Measurements from ENCODE around the gene ACOT7.

The ACOT7 gene

GRCh38 chr1:6281511-6282402, 111.8 kb downstream of the ACOT7 start:
- Mint-ChIP-seq H3K9me3 (no peaks in the 10 kb centered on the region), H3K4me3 (no peak overlapping the region), H3K36me3 (peaks cover under 1 to 6% of the 10 kb centered on the region in 2 donors), H3K27me3 (no peaks in the 10 kb centered on the region), H3K27ac (no peak overlapping the region), H3K4me1 (peaks cover 0 to 1% of the 10 kb centered on the region in 2 donors)
- ATAC-seq (replicated peaks) (no peak), DNase-seq (no peak)

DNA sequence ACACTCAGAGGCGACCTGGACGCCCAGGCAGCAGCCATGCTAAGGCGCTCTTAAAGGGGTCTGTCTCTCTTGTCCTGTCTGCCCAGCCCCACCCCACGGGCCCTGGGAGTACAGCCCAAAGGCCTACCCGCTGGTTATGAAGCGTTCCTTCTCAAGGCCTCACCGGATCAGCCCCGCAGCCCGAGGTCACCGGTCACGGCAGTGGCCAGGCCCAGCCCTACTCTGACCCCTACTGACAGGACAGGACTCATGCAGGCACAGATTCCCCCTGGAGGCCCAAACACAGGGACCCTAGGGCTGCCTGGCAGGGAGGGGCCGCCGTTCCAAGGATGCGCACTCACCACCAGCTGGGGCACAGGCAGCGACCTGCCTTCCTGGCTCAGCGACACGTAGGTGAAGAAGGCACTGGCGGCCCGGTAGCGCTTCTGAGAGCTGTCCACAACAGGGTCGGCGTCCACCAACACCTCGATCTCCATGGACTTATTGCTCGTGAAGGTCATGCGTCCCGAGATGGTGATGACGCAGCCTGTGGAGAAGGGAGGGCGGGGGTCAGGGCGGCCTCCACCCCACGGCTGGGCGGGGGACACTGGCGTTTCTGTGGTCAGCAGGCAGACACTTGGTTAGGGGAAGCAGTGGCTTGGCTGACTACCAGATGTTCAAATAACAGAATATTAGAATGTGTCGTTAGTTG, 112.7 kb downstream of the ACOT7 start:
- no peaks in the 10 kb centered on the region for H3K27me3 Mint-ChIP-seq
- no peaks in the 10 kb centered on the region for H3K9me3 Mint-ChIP-seq
- no peak overlapping the region for H3K4me3 Mint-ChIP-seq
- no peak overlapping the region for H3K27ac Mint-ChIP-seq
- peaks cover 0 to 6% of the 10 kb centered on the region in 2 donors for H3K36me3 Mint-ChIP-seq
- DNase-seq (no peak), ATAC-seq (replicated peaks) (no peak)
- peaks cover 0 to 1% of the 10 kb centered on the region in 2 donors for H3K4me1 Mint-ChIP-seq

- Mint-ChIP-seq H3K36me3 (peaks cover 0 to 6% of the 10 kb centered on the region in 2 donors), H3K27ac (no peak overlapping the region), H3K27me3 (no peaks in the 10 kb centered on the region), H3K4me3 (no peak overlapping the region), H3K4me1 (no peaks in the 10 kb centered on the region), H3K9me3 (no peaks in the 10 kb centered on the region)
- DNase-seq (no peak), ATAC-seq (replicated peaks) (no peak)
Observed at GRCh38 chr1:6279613-6280383, 113.8 kb downstream of the ACOT7 start.

- ATAC-seq (replicated peaks) (no peak), DNase-seq (no peak)
- H3K4me1 Mint-ChIP-seq: no peaks in the 10 kb centered on the region
- H3K9me3 Mint-ChIP-seq: no peaks in the 10 kb centered on the region
- H3K27me3 Mint-ChIP-seq: no peaks in the 10 kb centered on the region
- H3K36me3 Mint-ChIP-seq: peaks cover 0 to 6% of the 10 kb centered on the region in 2 donors
- H3K4me3 Mint-ChIP-seq: no peak overlapping the region
- no peak overlapping the region for H3K27ac Mint-ChIP-seq
Observed at GRCh38 chr1:6279066-6279465, 114.5 kb downstream of the ACOT7 start.

- Mint-ChIP-seq H3K9me3 (no peaks in the 10 kb centered on the region), H3K4me3 (no peak overlapping the region), H3K36me3 (peaks cover 0 to 6% of the 10 kb centered on the region in 2 donors), H3K4me1 (no peaks in the 10 kb centered on the region), H3K27ac (no peak overlapping the region), H3K27me3 (no peaks in the 10 kb centered on the region)
- DNase-seq (no peak), ATAC-seq (replicated peaks) (no peak)
Observed at GRCh38 chr1:6278263-6278662, 115.3 kb downstream of the ACOT7 start.

DNA sequence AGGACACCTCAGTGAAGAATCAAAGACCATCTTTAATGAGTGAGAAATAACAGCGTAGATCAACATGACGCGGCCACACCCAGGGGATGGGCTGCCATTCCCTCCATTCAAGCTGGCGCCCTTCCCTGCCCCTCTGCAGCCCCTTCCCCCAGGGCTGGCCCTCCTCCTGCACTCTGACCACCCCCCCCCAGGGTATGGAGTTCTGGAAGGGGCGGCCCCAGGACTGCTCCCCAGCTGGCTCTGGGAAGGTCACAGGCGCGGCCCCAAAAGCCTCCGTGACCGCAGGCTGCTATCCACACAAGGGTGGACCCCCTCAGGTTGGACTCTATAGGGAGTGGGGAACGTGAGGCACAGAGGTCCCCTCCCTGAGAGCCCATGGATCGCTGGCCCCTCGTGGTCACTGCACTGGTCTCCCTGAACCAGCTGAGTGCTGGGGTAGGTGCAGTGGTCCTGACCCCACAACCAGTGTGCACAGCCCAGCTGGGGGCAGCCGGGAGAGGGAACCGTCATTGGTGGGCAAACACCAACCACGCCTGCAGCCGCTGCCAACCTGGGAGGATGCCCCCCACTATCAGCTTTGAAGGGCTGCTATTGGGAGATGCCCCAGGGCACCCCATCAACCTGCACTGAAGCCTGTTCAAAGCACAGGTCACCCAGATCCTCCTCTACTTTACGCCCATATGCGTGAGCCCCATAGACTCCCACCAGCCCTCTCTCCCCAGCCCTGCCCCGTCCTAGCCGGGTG, 116.6 kb downstream of the ACOT7 start:
- H3K4me3 Mint-ChIP-seq: no peak overlapping the region
- no peaks in the 10 kb centered on the region for H3K4me1 Mint-ChIP-seq
- ATAC-seq (replicated peaks): no peak
- DNase-seq: no peak
- peaks cover 2 to 6% of the 10 kb centered on the region in 2 donors for H3K36me3 Mint-ChIP-seq
- no peaks in the 10 kb centered on the region for H3K9me3 Mint-ChIP-seq
- H3K27me3 Mint-ChIP-seq: no peaks in the 10 kb centered on the region
- H3K27ac Mint-ChIP-seq: no peak overlapping the region

DNA sequence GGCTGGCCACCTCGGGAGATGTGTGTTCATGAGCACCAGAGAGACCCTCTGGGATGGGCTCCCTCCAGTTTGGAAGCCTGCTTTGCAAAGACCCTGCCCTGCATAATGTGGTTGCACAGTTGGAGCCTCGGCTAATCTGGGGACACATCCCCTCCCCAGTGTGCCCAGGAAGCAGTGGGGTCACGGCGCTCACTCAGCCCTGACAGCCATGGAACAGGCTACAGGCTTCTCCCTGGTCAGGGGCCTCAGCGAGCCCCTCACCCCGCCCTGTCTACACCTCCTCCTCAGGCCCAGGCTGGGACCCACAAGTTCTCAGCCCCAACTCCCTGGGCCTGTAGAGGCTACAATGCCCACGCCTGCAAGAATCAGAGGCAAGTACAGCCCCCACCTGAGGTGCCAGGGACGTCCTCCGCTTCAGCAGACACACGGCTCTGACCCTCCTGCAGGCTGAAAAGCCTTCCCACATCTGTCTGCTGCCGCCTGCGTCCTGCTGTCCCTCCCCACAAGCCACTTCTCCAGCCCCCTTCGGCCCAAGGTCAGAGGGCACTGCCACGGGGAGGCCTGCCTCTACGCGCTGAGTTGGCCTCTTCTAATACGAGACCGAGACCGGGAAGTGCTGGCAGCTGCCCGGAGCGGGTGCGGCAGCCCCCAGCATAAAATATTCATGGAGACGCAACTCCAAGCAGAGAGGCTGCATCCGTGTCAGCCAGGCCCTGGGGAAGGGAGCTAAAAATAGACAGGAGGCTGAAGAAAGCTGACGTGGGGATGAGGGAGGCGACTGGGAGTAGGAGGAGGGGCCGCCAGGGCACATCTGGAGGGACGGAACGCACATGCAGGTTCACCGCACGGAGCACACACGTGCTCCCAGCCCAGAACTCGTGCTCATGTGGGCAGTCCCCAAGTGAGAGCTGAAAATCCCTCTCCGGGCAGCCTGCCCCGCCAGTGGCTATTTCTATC, 117.5 kb downstream of the ACOT7 start:
- DNase-seq (no peak), ATAC-seq (replicated peaks) (no peak)
- Mint-ChIP-seq H3K4me3 (no peak overlapping the region), H3K27me3 (no peaks in the 10 kb centered on the region), H3K36me3 (peaks cover 2 to 6% of the 10 kb centered on the region in 2 donors), H3K27ac (no peak overlapping the region), H3K9me3 (no peaks in the 10 kb centered on the region), H3K4me1 (no peaks in the 10 kb centered on the region)

GRCh38 chr1:6274622-6275139, 118.9 kb downstream of the ACOT7 start:
- Mint-ChIP-seq H3K36me3 (peaks cover 2 to 6% of the 10 kb centered on the region in 2 donors), H3K27ac (no peak overlapping the region), H3K27me3 (no peaks in the 10 kb centered on the region), H3K4me3 (no peak overlapping the region), H3K4me1 (no peaks in the 10 kb centered on the region), H3K9me3 (no peaks in the 10 kb centered on the region)
- ATAC-seq (replicated peaks): no peak
- DNase-seq: no peak

- no peak overlapping the region for H3K4me3 Mint-ChIP-seq
- peaks cover 2 to 6% of the 10 kb centered on the region in 2 donors for H3K36me3 Mint-ChIP-seq
- ATAC-seq (replicated peaks): no peak
- no peak overlapping the region for H3K27ac Mint-ChIP-seq
- no peaks in the 10 kb centered on the region for H3K4me1 Mint-ChIP-seq
- no peak for DNase-seq
- no peaks in the 10 kb centered on the region for H3K9me3 Mint-ChIP-seq
- H3K27me3 Mint-ChIP-seq: no peaks in the 10 kb centered on the region
Observed at GRCh38 chr1:6274102-6274501, 119.5 kb downstream of the ACOT7 start.

DNA sequence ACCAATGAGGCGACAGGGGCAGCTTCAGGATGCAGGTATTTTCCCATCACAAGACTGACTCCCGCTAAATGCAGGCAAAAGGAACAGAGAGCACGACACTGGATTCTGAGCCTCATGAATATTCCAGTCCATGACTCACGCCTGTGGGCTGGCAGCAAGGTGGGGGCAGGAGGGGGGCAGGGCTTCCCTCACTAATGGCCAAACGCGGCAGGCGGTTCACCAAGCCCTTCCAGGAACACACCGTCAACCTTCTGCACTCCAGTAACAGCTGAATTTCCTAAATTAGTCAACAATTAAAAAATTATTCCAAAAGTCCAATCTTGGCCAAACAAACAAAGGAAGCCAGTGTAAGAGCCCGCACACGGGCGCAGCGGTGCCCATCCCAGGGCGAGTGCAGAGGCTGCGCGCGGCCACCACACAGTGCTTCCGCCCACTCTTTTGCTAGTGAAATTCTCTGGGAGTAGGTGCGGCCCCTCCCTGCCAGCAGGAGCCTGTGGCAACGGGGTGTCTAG, 120.1 kb downstream of the ACOT7 start:
- Mint-ChIP-seq H3K4me1 (no peaks in the 10 kb centered on the region), H3K36me3 (peaks cover 2 to 6% of the 10 kb centered on the region in 2 donors), H3K27me3 (no peaks in the 10 kb centered on the region), H3K27ac (no peak overlapping the region), H3K9me3 (no peaks in the 10 kb centered on the region), H3K4me3 (no peak overlapping the region)
- ATAC-seq (replicated peaks) (no peak), DNase-seq (no peak)

- no peaks in the 10 kb centered on the region for H3K9me3 Mint-ChIP-seq
- no peaks in the 10 kb centered on the region for H3K4me1 Mint-ChIP-seq
- no peak for DNase-seq
- ATAC-seq (replicated peaks): no peak
- peaks cover 2 to 4% of the 10 kb centered on the region in 2 donors for H3K36me3 Mint-ChIP-seq
- no peak overlapping the region for H3K27ac Mint-ChIP-seq
- H3K27me3 Mint-ChIP-seq: no peaks in the 10 kb centered on the region
- no peak overlapping the region for H3K4me3 Mint-ChIP-seq
Observed at GRCh38 chr1:6272868-6273267, 120.7 kb downstream of the ACOT7 start.

DNA sequence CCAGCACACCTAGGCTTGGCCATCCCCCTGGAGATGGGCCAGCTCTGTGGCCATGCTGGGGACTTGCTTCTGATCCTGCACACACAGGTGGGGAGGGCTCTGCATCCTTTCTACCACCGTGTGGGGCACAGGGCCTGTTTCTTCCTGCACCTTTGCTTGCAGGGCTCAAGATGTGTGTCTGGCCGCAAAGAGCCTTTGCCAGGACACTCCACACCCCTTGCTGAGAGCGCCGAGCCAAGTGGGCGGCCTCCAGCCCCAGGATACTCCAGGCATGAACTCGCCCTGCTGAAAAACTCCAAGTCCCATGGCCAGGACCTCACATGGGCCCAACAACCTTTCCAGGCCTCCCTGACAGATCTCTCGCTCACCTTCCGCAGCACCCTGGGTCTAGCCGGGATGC, 121.1 kb downstream of the ACOT7 start:
- Mint-ChIP-seq H3K4me3 (no peak overlapping the region), H3K27ac (no peak overlapping the region), H3K9me3 (no peaks in the 10 kb centered on the region), H3K4me1 (no peaks in the 10 kb centered on the region), H3K27me3 (no peaks in the 10 kb centered on the region), H3K36me3 (peaks cover 1 to 2% of the 10 kb centered on the region in 2 donors)
- no peak for DNase-seq
- no peak for ATAC-seq (replicated peaks)

DNA sequence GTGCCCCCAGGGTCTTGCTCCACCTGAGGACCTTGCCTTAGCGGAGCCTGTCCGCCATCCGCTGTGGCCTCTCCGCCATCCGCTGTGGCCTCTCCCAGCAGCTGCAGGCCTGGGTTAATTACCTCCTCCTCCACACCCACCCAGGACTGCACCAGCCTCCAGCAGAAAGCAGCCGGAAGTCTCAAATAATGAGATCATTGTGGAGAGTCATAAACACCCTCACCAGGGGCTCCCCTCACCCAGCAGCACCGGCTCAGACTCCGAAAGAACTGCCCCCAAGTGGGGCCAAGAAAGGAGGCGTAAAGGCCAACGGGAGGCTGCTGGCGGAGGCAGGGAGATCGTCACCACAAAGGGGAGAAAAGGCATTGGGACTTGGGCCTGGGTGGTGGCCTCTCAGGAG, 122.0 kb downstream of the ACOT7 start:
- Mint-ChIP-seq H3K4me1 (no peaks in the 10 kb centered on the region), H3K27me3 (no peaks in the 10 kb centered on the region), H3K9me3 (no peaks in the 10 kb centered on the region), H3K27ac (no peak overlapping the region), H3K4me3 (no peak overlapping the region), H3K36me3 (peaks cover 0 to 2% of the 10 kb centered on the region in 2 donors)
- no peak for DNase-seq
- ATAC-seq (replicated peaks): no peak
